ENCODE data around the gene TMEM9. TPM values are rescaled to one million over a fixed set of nuclear protein-coding genes. Genes with fewer than 3 reads are reported as not detected.

The TMEM9 gene
- total RNA-seq, 1 experiment from 2014 or later: 69.7 TPM

GRCh38 chr1:201181323-201181722 is 27.0 kb upstream of the TMEM9 start:
- H3K9me3 ChIP-seq (ENCODE audit: low read depth, low read length, poor library complexity, severe bottlenecking): no peaks in the 10 kb centered on the region
- no TSS peak for BruUV-seq (replicated peaks)
- H3K36me3 ChIP-seq (ENCODE audit: insufficient read depth, low read length, poor library complexity, severe bottlenecking): no peaks in the 10 kb centered on the region
- no peaks in the 10 kb centered on the region for H3K27me3 ChIP-seq (replicated peaks; ENCODE audit: insufficient read depth, low read depth, low read length, poor library complexity)
- H3K4me1 ChIP-seq (ENCODE audit: insufficient read depth, low read length, poor library complexity, severe bottlenecking): peaks cover 7% of the 10 kb centered on the region
- no peak for DNase-seq (ENCODE audit: low spot score)
- intact Hi-C loops (cut with micrococcal nuclease; ENCODE audit: unreplicated experiment): no loop called here
- POLR2A ChIA-PET (ENCODE audit: low non-redundant PET): no interaction called here
- CTCF ChIA-PET: no interaction called here
- no peak overlapping the region for H3K4me3 ChIP-seq (ENCODE audit: low read depth, low read length, poor library complexity, severe bottlenecking)
- TF ChIP-seq CTCF (conservative IDR thresholded peaks at IDR 0.05; ENCODE audit: low read depth, low read length) (no peak), EZH2 (IDR thresholded peaks at IDR 0.05; ENCODE audit: borderline replicate concordance, low read depth, low read length, poor library complexity, severe bottlenecking) (no peak)
- no peak overlapping the region for H3K27ac ChIP-seq (ENCODE audit: low read depth, low read length, poor library complexity, severe bottlenecking)

- TF ChIP-seq EZH2 (IDR thresholded peaks at IDR 0.05; ENCODE audit: borderline replicate concordance, low read depth, low read length, poor library complexity, severe bottlenecking) (no peak), CTCF (conservative IDR thresholded peaks at IDR 0.05; ENCODE audit: low read depth, low read length) (no peak)
- no peaks in the 10 kb centered on the region for H3K9me3 ChIP-seq (ENCODE audit: low read depth, low read length, poor library complexity, severe bottlenecking)
- BruUV-seq (replicated peaks): no TSS peak
- no peak overlapping the region for H3K27ac ChIP-seq (ENCODE audit: low read depth, low read length, poor library complexity, severe bottlenecking)
- intact Hi-C loops (cut with micrococcal nuclease; ENCODE audit: unreplicated experiment): no loop called here
- H3K4me3 ChIP-seq (ENCODE audit: low read depth, low read length, poor library complexity, severe bottlenecking): no peak overlapping the region
- CTCF ChIA-PET: no interaction called here
- H3K27me3 ChIP-seq (replicated peaks; ENCODE audit: insufficient read depth, low read depth, low read length, poor library complexity): no peaks in the 10 kb centered on the region
- peaks cover 7% of the 10 kb centered on the region for H3K4me1 ChIP-seq (ENCODE audit: insufficient read depth, low read length, poor library complexity, severe bottlenecking)
- DNase-seq (ENCODE audit: low spot score): no peak
- POLR2A ChIA-PET (ENCODE audit: low non-redundant PET): no interaction called here
- H3K36me3 ChIP-seq (ENCODE audit: insufficient read depth, low read length, poor library complexity, severe bottlenecking): no peaks in the 10 kb centered on the region
Measured at GRCh38 chr1:201180901-201181300, 26.6 kb upstream of the TMEM9 start.

GRCh38 chr1:201180141-201180540 is 25.9 kb upstream of the TMEM9 start:
- Histone ChIP-seq H3K27ac (ENCODE audit: low read depth, low read length, poor library complexity, severe bottlenecking) (no peak overlapping the region), H3K27me3 (replicated peaks; ENCODE audit: insufficient read depth, low read depth, low read length, poor library complexity) (no peaks in the 10 kb centered on the region), H3K9me3 (ENCODE audit: low read depth, low read length, poor library complexity, severe bottlenecking) (no peaks in the 10 kb centered on the region), H3K36me3 (ENCODE audit: insufficient read depth, low read length, poor library complexity, severe bottlenecking) (no peaks in the 10 kb centered on the region), H3K4me1 (ENCODE audit: insufficient read depth, low read length, poor library complexity, severe bottlenecking) (peaks cover 7% of the 10 kb centered on the region), H3K4me3 (ENCODE audit: low read depth, low read length, poor library complexity, severe bottlenecking) (no peak overlapping the region)
- TF ChIP-seq CTCF (conservative IDR thresholded peaks at IDR 0.05; ENCODE audit: low read depth, low read length): no peak
- no peak for TF ChIP-seq EZH2 (IDR thresholded peaks at IDR 0.05; ENCODE audit: borderline replicate concordance, low read depth, low read length, poor library complexity, severe bottlenecking)
- DNase-seq (ENCODE audit: low spot score): no peak
- no TSS peak for BruUV-seq (replicated peaks)
- CTCF ChIA-PET: no interaction called here
- POLR2A ChIA-PET (ENCODE audit: low non-redundant PET): no interaction called here
- intact Hi-C loops (cut with micrococcal nuclease; ENCODE audit: unreplicated experiment): no loop called here

Data from A673 (cell line).